ENCODE measurements around the gene SLC50A1.

Gene SLC50A1

GRCh38 chr1:155127967-155128754 is 7.5 kb upstream of the SLC50A1 start:
- in situ Hi-C loops (cut with HindIII; ENCODE audit: low sequenced_read_pairs), result no loop called here
- DNase-seq (ENCODE audit: low read depth, low spot score), result no peak
- peak overlapping the region; percentile 45 for H3K4me3 ChIP-seq (ENCODE audit: low read depth, low read length)
- TF ChIP-seq, protein P1, sequence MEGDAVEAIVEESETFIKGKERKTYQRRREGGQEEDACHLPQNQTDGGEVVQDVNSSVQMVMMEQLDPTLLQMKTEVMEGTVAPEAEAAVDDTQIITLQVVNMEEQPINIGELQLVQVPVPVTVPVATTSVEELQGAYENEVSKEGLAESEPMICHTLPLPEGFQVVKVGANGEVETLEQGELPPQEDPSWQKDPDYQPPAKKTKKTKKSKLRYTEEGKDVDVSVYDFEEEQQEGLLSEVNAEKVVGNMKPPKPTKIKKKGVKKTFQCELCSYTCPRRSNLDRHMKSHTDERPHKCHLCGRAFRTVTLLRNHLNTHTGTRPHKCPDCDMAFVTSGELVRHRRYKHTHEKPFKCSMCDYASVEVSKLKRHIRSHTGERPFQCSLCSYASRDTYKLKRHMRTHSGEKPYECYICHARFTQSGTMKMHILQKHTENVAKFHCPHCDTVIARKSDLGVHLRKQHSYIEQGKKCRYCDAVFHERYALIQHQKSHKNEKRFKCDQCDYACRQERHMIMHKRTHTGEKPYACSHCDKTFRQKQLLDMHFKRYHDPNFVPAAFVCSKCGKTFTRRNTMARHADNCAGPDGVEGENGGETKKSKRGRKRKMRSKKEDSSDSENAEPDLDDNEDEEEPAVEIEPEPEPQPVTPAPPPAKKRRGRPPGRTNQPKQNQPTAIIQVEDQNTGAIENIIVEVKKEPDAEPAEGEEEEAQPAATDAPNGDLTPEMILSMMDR (IDR thresholded peaks at IDR 0.05; ENCODE audit: low read depth, low read length), result no peak

DNA sequence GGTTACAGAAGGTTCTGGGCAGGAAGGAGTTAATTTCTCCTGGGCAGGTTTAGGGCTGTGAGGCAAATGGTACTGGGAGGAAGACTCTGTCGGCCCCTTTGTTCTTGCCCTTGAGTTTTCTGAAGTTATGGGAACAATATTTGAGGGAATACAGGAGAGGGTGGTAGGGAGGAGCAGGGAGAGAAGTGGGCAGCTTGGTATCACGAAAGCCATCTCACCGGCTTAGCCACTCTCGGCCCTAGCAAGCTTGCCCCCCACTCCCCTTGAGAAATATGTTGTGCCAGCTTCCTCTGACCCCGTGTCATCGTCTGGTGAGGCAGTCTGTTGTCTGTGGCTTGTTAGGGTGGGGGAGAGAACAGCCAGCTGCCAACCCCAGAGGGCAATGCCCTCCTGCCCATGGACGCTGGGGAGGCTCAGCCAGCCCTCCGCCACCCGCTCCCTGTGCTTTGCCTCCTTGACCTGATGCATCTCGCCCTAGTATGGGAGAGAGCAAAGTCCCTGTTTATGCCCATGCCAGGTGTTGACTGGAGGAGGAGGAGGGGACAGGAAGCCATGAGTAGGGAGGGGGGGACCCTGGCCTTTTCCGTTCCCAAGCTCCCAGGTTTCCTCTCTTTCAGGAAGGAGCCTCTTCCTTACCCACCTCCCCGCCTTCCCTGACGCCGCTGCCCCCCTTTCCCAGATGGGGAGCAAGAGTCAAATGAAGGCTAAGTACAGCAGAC is 6.7 kb upstream of the SLC50A1 start:
- TF ChIP-seq, protein P1 (IDR thresholded peaks at IDR 0.05; ENCODE audit: low read depth, low read length), result no peak
- in situ Hi-C loops (cut with HindIII; ENCODE audit: low sequenced_read_pairs), result no loop called here
- H3K4me3 ChIP-seq (ENCODE audit: low read depth, low read length), result no peak overlapping the region
- DNase-seq (ENCODE audit: low read depth, low spot score), result no peak

DNA sequence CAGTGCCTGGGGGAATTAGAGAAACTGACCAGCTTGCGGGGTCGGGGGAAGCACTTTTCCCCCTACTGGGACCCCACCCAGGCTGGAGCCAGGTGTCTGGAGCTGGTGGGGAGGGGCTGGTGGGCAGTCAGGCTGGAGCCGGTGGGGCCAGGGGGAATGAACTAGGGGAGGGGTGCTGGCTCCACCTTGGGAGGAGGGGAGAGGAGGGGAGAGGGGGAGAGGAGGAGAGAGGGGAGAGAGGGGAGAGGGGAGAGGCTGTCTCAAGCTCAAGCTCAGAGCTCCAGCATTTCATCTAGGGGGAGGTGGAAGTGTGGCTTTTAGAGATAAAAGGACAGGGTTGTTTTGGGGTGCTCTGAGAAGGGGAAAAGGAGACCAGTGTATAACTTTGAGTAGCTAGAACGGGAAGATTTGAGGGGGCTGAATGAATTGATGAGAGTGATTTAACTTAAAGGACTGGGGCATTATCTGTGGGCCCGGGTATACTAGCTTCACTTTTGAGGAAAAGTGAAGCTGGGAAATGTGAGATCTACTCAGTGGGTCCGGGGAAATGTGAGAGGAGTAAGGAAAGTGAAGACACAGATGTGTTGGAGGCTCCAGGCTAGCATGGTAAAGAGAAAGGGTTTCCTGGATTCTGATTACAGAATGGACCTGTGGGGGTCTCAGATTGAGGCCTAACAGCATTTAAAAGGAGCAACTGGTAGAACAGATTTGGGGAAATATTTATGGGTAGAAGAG is 5.2 kb upstream of the SLC50A1 start:
- H3K4me3 ChIP-seq (ENCODE audit: low read depth, low read length), result no peak overlapping the region
- in situ Hi-C loops (cut with HindIII; ENCODE audit: low sequenced_read_pairs), result no loop called here
- TF ChIP-seq, protein P1 (IDR thresholded peaks at IDR 0.05; ENCODE audit: low read depth, low read length), result no peak
- DNase-seq (ENCODE audit: low read depth, low spot score), result no peak

GRCh38 chr1:155131285-155131684 is 4.4 kb upstream of the SLC50A1 start:
- H3K4me3 ChIP-seq (ENCODE audit: low read depth, low read length), result no peak overlapping the region
- in situ Hi-C loops (cut with HindIII; ENCODE audit: low sequenced_read_pairs), result no loop called here
- no peak for DNase-seq (ENCODE audit: low read depth, low spot score)
- TF ChIP-seq, protein P1 (IDR thresholded peaks at IDR 0.05; ENCODE audit: low read depth, low read length), result no peak

DNA sequence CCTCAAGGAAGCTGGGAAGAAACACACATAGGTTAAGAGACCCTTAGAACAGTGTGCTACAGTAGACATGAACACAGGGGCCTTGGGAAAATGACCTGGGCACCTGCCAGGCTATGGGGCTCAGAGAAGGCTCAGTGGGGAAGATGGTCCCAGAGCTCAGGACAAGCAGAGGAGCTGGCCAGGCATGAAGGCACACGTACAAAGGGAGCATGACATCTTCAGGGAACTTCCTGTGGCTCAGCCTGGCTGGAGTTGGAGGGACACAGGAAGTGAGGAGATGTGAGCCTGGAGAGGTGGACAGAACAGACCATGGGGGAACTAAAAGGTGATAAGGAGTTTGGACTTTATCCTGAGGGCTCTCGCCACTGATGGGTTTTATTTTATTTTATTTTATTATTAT is 3.8 kb upstream of the SLC50A1 start:
- TF ChIP-seq, protein P1 (IDR thresholded peaks at IDR 0.05; ENCODE audit: low read depth, low read length), result no peak

DNA sequence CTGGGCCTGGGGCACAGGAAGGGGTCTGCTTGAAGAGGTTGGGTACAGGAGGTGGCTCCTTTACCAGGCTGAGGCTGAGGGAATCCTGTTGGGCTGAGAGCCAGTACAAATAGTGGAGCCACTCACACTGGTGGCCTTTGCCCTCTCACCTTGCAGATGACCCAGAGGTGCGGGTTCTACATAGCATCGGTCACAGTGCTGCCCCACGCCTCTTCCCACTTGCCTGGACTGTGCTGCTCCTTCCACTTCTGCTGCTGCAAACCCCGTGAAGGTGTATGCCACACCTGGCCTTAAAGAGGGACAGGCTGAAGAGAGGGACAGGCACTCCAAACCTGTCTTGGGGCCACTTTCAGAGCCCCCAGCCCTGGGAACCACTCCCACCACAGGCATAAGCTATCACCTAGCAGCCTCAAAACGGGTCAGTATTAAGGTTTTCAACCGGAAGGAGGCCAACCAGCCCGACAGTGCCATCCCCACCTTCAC is 1.8 kb upstream of the SLC50A1 start:
- H3K4me3 ChIP-seq (ENCODE audit: low read depth, low read length), result no peak overlapping the region
- in situ Hi-C loops (cut with HindIII; ENCODE audit: low sequenced_read_pairs), result no loop called here
- DNase-seq (ENCODE audit: low read depth, low spot score), result no peak
- TF ChIP-seq, protein P1 (IDR thresholded peaks at IDR 0.05; ENCODE audit: low read depth, low read length), result no peak

More for the DNA sequence above, 3.8 kb upstream of the SLC50A1 start:
- in situ Hi-C loops (cut with HindIII; ENCODE audit: low sequenced_read_pairs), result no loop called here
- H3K4me3 ChIP-seq (ENCODE audit: low read depth, low read length), result no peak overlapping the region
- DNase-seq (ENCODE audit: low read depth, low spot score), result no peak

Data from astrocyte of the spinal cord (primary cell).